Omental fat pad (tissue), 4 donors: Measurements from ENCODE around the gene KIAA2012. TPM values are rescaled to one million over a fixed set of nuclear protein-coding genes. Genes with fewer than 3 reads are reported as not detected.

Experiments used
- ATAC-seq: fragments of 150-250 bp; one replicate; pipeline ENCODE4 v1.9.1; 2016; ENCODE audit warnings: mild to moderate bottlenecking, moderate library complexity; ENCODE audit not compliant: low FRiP score
- DNase-seq: peaks from one replicate; pipeline ENCODE4 v3.0.0-alpha.2; 2019; ENCODE audit warnings: low spot score
- CTCF ChIP-seq, 3 donors: fragments of 450-650 bp; IDR thresholded peaks; one replicate each; pipeline ENCODE4 v1.5.1; 2016 to 2017; ENCODE audit warnings: antibody characterized with exemption in 3 of 3, mild to moderate bottlenecking in 3 of 3, moderate library complexity in 2 of 3
- total RNA-seq, 4 donors: library from RNA; depleted of rRNA; stranded (reverse); fragments of >200 nt; gene quantifications; one replicate each; pipeline ENCODE4 v1.1.0, GENCODE V29; 2016

The KIAA2012 gene
- total RNA-seq, 4 donors from 2014 or later: 0.06 to 0.09 TPM; not detected in 2

- no peak for DNase-seq
- no peak for ATAC-seq
- TF ChIP-seq CTCF (IDR thresholded peaks at IDR 0.05): no peak
Measured at GRCh38 chr2:202122163-202122540, 49.1 kb downstream of the KIAA2012 start.

GRCh38 chr2:202122980-202123720, 50.1 kb downstream of the KIAA2012 start:
- TF ChIP-seq CTCF (IDR thresholded peaks at IDR 0.05): no peak
- no peak for DNase-seq
- no peak for ATAC-seq

GRCh38 chr2:202124286-202124685, 51.2 kb downstream of the KIAA2012 start:
- ATAC-seq (no peak), DNase-seq (no peak)
- TF ChIP-seq CTCF (IDR thresholded peaks at IDR 0.05): no peak

- DNase-seq: no peak
- ATAC-seq: peak; percentile 64
- no peak for TF ChIP-seq CTCF (IDR thresholded peaks at IDR 0.05)
Measured at GRCh38 chr2:202127687-202128331, 54.8 kb downstream of the KIAA2012 start.

GRCh38 chr2:202129841-202130240, 56.8 kb downstream of the KIAA2012 start:
- ATAC-seq (no peak), DNase-seq (no peak)
- no peak for TF ChIP-seq CTCF (IDR thresholded peaks at IDR 0.05)

GRCh38 chr2:202133200-202133908, 60.3 kb downstream of the KIAA2012 start:
- ATAC-seq (no peak), DNase-seq (no peak)
- TF ChIP-seq CTCF (IDR thresholded peaks at IDR 0.05): no peak
